Activated naive CD4-positive, alpha-beta T cell treated with anti-CD3 and anti-CD28 coated beads, Interleukin-2, amount 50 U/mL, for 24 hours (primary cell): ENCODE data around the gene CFL1.
"Not testable (repeated sequence)": the region's sequence is repeated elsewhere in the genome, so short reads cannot be mapped to it uniquely, and the experiment has no call there.

Experiments used
- H3K27ac Mint-ChIP-seq: one replicate; pipeline ENCODE4 v1.8.0; 2021; ENCODE audit warnings: mild to moderate bottlenecking, mixed read lengths
- H3K27me3 Mint-ChIP-seq: one replicate; pipeline ENCODE4 v1.8.0; 2021; ENCODE audit warnings: mixed read lengths
- H3K36me3 Mint-ChIP-seq: one replicate; pipeline ENCODE4 v1.8.0; 2021; ENCODE audit warnings: mixed read lengths
- H3K4me1 Mint-ChIP-seq: one replicate; pipeline ENCODE4 v1.8.0; 2021; ENCODE audit warnings: mixed read lengths
- H3K4me3 Mint-ChIP-seq: one replicate; pipeline ENCODE4 v1.8.0; 2021; ENCODE audit warnings: mild to moderate bottlenecking, mixed read lengths
- H3K9me3 Mint-ChIP-seq: one replicate; pipeline ENCODE4 v1.8.0; 2021; ENCODE audit warnings: mixed read lengths

CFL1 gene

DNA sequence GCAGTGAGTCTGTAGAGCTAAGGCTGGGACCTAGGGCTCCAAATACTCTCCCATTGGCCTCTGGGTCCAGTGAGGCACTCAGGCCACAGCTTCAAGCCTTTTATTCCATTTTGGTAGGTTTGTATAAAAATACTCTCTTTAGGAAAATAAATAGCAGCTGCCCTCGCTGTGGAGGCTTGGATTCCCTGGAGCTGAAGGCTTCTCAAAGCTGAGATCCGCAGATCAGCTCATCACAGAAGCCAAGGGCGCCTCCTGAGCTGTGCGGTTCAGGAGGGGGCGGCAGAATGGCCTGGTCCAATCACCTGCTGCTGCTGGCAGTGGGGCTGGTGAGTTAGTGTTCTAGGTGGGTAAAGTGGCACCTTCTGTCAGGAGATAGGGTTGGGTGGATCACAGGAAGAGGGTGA lies 34.2 kb upstream of the CFL1 start:
- peaks cover 18% of the 10 kb centered on the region for H3K36me3 Mint-ChIP-seq
- H3K4me3 Mint-ChIP-seq: peak overlapping the region; percentile 81
- not testable (repeated sequence) for H3K27me3 Mint-ChIP-seq, H3K9me3 Mint-ChIP-seq
- peaks cover 64% of the 10 kb centered on the region for H3K4me1 Mint-ChIP-seq
- H3K27ac Mint-ChIP-seq: peak overlapping the region; percentile 97

DNA sequence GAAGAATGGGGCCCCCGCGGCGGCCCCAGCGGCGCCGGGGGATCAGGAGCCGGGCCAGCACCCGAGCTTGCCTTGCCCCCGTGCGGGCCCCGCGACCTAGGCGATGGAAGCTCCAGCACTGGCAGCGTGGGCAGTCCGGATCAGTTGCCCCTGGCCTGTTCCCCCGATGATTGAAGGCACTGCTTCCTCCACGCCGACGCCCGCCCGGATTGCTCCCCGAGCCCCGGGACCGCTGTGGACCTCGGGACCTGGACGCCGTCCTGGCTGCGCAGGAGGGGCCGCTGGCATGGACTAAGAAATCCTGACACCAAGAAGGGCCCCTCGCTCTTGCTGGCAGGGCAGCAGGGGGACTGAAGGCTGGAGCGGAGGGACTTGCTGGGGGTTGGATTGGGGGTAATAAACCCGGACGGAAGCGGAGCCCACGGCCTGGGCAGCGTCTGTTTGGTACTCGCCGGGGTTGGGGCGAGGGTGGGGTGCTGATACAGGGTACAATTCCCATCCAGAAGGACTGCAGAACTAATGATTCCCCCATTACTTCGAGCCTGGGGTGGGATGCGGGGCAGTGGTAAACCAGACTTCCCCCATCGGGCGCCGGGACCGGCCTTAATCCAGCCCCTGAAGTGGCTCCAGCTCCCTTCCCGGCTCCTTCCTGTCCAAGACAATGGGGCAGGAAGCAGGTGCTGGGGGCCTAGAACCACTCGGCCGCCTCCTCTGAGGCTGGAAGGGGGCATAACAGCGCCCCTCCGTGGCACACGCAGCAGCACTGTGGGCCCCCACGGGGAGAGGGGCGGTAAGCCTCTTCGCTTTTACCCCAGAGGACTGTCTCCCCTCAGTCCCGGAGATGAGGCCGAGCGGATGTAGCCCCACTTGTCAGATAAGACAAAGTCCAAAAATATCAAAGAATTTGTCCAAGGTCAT lies 33.5 kb upstream of the CFL1 start:
- H3K36me3 Mint-ChIP-seq: peaks cover 14% of the 10 kb centered on the region
- peaks cover 64% of the 10 kb centered on the region for H3K4me1 Mint-ChIP-seq
- no peaks in the 10 kb centered on the region for H3K9me3 Mint-ChIP-seq
- H3K27ac Mint-ChIP-seq: peak overlapping the region; percentile 42
- H3K27me3 Mint-ChIP-seq: no peaks in the 10 kb centered on the region
- peak overlapping the region; percentile 81 for H3K4me3 Mint-ChIP-seq

DNA sequence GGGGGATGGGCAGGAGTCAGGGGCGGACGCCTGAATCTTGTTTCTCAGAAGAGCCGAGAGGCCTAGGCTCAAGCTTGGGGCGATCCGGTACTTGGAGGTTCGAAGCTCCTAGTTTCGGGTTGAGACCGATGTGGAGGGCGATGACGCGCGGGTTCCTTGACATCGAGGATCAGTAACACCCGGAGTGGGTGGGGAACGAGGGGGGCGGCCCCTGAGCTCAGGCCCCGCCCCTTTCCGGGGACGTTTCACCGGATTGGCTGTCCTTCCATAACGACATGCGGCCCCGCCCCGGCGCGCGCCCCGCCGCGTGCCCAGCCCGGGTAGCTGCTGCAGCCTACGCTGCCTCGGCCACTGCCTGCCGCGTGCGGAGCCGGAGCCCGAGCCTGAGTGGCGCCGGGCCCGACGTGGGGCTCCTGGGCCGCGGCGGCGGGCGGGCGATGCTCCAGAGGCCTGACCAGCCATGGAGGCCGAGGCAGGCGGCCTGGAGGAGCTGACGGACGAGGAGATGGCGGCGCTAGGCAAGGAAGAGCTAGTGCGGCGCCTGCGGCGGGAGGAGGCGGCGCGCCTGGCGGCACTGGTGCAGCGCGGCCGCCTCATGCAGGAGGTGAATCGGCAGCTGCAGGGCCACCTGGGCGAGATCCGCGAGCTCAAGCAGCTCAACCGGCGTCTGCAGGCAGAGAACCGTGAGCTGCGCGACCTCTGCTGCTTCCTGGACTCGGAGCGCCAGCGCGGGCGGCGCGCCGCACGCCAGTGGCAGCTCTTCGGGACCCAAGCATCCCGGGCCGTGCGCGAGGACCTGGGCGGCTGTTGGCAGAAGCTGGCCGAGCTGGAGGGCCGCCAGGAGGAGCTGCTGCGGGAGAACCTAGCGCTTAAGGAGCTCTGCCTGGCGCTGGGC lies 32.6 kb upstream of the CFL1 start, which contains the start of gene CCDC85B:
TSS of gene CCDC85B (plus strand) at position 350 of the 895 bp plus-strand sequence. CDS start at position 461, 111 bp downstream.
- Mint-ChIP-seq H3K4me1 (peaks cover 57% of the 10 kb centered on the region), H3K9me3 (no peaks in the 10 kb centered on the region), H3K4me3 (peak within 1 kb of the TSS; percentile 98), H3K36me3 (peaks cover 10% of the 10 kb centered on the region), H3K27me3 (no peaks in the 10 kb centered on the region), H3K27ac (peak within 1 kb of the TSS; percentile 98)

DNA sequence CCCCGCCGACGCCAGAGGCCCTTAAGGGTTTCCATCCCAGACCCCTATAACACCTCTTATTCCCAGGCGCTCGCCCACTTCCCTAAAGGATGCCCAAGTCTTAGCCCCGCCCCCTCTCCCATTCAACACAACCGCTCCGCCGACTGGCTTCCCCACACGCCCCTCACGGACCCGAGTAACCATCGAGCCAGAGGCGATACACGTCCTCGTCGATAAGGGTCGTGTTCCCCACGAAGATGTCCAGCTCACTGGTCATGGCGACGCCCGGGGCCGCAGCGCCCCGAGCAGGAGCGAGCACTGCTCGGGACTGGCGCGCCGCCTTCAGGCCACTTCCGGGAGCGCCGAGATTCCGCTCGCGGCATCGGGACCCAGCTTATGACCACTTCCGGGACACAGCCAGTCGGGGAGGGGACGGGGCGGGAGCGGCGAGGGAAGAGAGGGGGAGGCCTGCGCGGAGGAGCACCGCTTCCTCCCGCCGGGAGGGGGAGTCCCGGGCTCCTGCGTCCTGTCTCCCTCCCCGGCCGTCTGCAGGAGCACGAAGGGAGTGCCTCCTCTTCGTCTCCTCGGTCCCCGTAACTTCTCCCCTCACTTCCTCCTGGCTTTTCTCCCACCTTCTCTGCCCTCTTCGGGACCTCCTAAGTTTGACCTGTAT lies 30.3 kb upstream of the CFL1 start, which contains the start of gene FIBP:
TSS of gene FIBP (minus strand) at position 309 of the 652 bp plus-strand sequence. CDS start at position 256, 53 bp downstream.
- H3K4me3 Mint-ChIP-seq: peak within 1 kb of the TSS; percentile 98
- H3K4me1 Mint-ChIP-seq: peaks cover 45% of the 10 kb centered on the region
- H3K27me3 Mint-ChIP-seq: no peaks in the 10 kb centered on the region
- H3K36me3 Mint-ChIP-seq: peaks cover 11% of the 10 kb centered on the region
- peak within 1 kb of the TSS; percentile 83 for H3K27ac Mint-ChIP-seq
- H3K9me3 Mint-ChIP-seq: no peaks in the 10 kb centered on the region

DNA sequence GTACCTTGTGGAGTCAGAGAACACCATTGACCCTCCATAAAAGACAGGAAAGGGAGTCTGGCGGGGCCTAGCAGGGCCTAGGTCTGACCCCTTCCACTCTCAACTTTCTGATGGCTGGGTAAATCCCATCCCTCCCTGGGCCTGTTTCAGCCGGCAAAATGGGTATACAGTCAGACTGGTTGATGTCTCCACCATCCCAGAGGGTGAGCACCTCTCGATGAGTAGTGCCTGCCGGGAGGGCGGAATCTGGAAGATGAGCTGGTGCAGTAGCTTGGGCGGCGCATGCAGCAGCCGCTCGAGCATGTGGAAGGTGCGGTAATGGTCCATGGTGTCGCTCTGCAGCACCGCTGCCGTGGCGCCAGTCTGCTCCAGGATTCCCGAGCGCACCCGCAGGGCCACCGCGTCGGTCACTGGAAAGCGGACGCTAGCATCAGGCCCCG lies 29.8 kb upstream of the CFL1 start:
- no peaks in the 10 kb centered on the region for H3K27me3 Mint-ChIP-seq
- no peaks in the 10 kb centered on the region for H3K9me3 Mint-ChIP-seq
- H3K4me1 Mint-ChIP-seq: peaks cover 40% of the 10 kb centered on the region
- peaks cover 10% of the 10 kb centered on the region for H3K36me3 Mint-ChIP-seq
- peak overlapping the region; percentile 98 for H3K4me3 Mint-ChIP-seq
- no peak overlapping the region for H3K27ac Mint-ChIP-seq

DNA sequence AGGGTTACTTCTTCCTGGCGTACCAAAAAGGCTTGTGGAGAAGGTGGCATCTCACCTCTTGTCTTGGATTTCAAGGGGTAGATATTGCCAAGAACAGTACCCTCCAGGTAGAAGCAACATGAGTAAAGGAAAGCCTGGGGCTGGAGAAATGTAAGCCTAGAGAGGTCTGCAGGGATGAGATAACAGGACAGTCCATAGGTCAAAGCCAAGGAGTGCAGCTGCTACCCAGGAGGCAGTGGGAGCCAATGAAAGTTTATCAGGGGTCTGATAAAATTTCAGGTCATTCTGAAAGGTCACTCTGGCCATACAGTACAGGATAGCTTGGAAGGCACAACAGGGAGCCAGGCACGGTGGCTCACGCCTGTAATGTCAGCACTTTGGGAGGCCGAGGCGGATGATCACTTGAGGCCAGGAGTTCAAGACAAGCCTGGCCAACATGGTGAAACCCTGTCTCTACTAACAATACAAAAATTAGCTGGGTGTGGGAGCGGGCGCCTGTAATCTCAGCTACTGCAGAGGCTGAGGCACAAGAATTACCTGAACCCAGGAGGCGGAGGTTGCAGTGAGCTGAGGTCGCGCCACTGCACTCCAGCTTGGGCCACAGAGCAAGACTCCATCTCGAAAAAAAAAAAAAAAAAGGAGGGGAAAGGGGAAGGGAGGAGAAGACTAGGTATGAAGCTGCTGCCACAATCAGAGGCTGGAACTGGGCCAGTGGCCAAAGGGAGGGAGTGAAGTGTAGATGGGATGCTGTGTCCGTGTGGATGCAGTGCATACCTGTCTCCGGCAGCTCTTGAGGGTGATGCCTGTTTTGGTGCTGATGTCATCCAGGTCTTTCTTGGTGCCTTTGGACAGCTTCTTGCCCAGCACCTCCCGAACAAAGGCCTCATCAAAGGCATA lies 29.1 kb upstream of the CFL1 start:
- no peaks in the 10 kb centered on the region for H3K9me3 Mint-ChIP-seq
- H3K36me3 Mint-ChIP-seq: peaks cover 4% of the 10 kb centered on the region
- peak overlapping the region; percentile 98 for H3K4me3 Mint-ChIP-seq
- H3K27me3 Mint-ChIP-seq: no peaks in the 10 kb centered on the region
- H3K27ac Mint-ChIP-seq: peak overlapping the region; percentile 20
- peaks cover 37% of the 10 kb centered on the region for H3K4me1 Mint-ChIP-seq

DNA sequence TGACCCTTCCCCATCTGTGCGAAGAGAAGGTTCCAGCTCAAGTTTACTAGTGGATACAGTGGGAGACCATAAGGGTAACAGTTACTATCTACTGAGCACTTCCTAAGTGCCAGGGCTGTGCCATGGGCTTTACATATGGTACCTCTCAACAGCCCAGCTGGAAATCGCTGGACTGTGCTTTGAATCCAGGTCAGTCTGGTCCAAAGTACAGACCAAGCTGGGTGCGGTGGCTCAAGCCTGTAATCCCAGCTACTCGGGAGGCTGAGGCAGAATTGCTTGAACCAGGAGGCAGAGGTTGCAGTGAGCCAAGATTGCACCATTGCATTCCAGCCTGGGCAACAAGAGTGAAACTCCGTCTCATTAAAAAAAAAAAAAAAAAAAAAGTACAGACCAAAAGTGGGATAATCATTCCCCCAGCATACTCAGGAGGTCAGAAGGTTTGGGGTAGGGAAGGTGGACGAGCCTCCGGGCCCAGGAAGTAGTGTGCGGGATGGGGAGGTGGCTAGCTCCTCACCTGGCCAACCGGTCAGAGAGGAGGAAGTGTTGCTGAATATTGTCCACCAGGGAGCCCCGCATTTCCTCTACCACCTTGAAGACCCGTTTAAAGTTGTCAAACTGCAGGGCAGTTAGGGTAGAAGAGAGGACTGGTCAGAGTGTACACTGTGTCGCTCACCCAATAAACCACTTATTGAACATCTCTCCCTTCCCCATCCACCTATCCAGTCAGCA lies 28.0 kb upstream of the CFL1 start:
- Mint-ChIP-seq H3K9me3 (no peaks in the 10 kb centered on the region), H3K27me3 (no peaks in the 10 kb centered on the region), H3K27ac (no peak overlapping the region), H3K4me1 (peaks cover 42% of the 10 kb centered on the region), H3K4me3 (no peak overlapping the region), H3K36me3 (peaks cover 4% of the 10 kb centered on the region)

DNA sequence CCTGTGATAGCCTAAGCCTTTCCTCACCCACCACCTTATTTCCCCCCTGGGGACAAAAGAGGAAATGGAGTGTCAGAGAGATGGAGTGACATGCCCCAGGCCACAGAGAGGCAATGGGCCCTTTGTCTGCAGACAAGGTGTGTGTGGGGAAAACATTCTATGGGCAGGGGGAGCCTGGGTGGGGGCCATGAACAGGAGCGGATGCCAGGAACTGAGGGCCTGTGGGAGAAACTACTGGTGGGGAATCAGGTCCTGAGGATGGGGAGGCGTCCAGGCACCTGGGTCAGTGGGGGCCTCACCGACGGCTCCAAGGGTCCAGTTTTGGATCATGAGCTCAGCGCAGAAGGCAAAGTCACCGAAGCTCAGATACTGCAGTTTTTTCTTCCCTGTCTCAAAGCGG lies 27.3 kb upstream of the CFL1 start:
- H3K9me3 Mint-ChIP-seq: no peaks in the 10 kb centered on the region
- peaks cover 4% of the 10 kb centered on the region for H3K36me3 Mint-ChIP-seq
- H3K27ac Mint-ChIP-seq: no peak overlapping the region
- H3K4me1 Mint-ChIP-seq: peaks cover 48% of the 10 kb centered on the region
- no peak overlapping the region for H3K4me3 Mint-ChIP-seq
- no peaks in the 10 kb centered on the region for H3K27me3 Mint-ChIP-seq

DNA sequence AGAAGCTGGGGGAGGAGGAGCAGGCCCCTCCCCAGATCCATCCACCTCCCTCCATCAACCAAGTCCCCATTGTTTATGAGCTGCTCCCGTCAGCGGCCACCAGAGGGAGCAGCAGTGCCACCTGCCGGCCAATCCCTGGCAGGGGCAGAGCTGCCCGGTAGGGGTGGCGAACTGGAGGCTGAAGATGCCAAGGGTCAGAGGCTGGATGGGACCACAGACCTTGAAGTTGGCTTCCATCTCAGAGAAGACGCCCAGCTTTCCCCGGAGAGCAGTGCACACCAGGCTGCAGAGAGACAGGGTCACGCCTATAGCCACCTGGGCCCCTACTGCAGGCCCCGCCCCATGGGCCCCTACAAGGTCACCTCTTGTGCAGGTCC lies 26.7 kb upstream of the CFL1 start:
- peaks cover 46% of the 10 kb centered on the region for H3K4me1 Mint-ChIP-seq
- H3K9me3 Mint-ChIP-seq: no peaks in the 10 kb centered on the region
- peaks cover 4% of the 10 kb centered on the region for H3K36me3 Mint-ChIP-seq
- no peaks in the 10 kb centered on the region for H3K27me3 Mint-ChIP-seq
- no peak overlapping the region for H3K27ac Mint-ChIP-seq
- H3K4me3 Mint-ChIP-seq: no peak overlapping the region

DNA sequence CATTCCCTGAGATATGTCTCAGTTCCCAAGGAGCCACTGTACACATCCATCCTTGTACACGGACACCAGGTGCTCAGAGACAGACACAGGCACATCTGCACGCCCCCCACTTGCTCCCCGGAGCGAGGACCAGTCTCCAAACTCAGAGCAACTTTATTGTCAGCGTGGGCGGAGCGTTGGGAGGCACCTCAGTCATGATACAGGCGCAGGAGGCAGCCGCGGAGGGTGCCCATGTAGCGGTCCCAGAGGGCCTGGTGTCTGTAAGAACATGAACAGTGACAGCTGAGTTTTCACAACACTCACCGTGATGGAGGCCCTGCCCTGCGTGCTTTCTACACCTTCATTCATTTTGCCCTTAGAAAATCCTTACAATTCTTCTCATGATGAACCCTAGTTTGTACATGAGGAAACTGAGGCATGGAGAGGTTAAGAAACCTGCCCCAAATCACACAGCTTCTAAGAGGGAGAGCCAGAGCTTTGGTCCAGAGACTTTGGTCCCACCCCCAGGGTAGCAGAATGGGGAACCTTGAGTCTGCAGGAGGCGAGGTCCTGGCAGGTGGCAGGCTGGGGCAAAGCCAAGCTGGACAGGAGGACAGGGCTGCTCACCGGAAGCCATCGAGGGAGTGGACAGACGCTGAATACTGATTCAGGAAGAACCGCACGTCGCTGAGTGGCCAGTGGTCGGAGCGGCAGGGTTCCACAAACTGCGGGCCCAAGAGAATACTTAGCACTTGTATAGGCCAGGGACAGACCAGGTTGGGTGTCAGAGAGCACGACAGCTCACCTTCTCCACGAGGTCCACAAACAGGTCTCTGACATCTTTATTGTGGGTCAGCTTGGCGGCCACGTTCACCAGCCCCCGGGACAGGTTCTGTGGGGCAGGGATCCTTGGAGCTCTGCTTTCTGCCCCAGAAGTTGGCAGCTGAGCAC lies 26.1 kb upstream of the CFL1 start:
- Mint-ChIP-seq H3K4me3 (no peak overlapping the region), H3K27ac (peak overlapping the region; percentile 8), H3K9me3 (no peaks in the 10 kb centered on the region), H3K27me3 (no peaks in the 10 kb centered on the region), H3K36me3 (peaks cover 4% of the 10 kb centered on the region), H3K4me1 (peaks cover 46% of the 10 kb centered on the region)

DNA sequence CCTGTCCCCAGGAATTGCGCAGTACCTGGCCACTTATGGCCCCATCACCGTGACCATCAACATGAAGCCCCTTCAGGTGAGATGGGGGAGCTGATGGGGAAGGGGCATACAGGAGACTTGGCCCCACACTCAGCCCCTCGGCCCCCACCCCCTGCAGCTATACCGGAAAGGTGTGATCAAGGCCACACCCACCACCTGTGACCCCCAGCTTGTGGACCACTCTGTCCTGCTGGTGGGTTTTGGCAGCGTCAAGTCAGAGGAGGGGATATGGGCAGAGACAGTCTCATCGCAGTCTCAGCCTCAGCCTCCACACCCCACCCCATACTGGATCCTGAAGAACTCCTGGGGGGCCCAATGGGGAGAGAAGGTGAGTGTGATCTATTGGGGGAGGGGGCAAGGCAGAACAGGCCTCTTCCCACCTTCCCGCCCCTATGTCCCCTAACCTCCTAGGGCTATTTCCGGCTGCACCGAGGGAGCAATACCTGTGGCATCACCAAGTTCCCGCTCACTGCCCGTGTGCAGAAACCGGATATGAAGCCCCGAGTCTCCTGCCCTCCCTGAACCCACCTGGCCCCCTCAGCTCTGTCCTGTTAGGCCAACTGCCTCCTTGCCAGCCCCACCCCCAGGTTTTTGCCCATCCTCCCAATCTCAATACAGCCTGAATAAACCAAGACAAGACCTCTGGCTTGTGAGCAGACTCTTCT lies 25.2 kb upstream of the CFL1 start:
- H3K4me1 Mint-ChIP-seq: peaks cover 50% of the 10 kb centered on the region
- H3K36me3 Mint-ChIP-seq: peaks cover 4% of the 10 kb centered on the region
- H3K27me3 Mint-ChIP-seq: no peaks in the 10 kb centered on the region
- H3K27ac Mint-ChIP-seq: no peak overlapping the region
- H3K9me3 Mint-ChIP-seq: no peaks in the 10 kb centered on the region
- no peak overlapping the region for H3K4me3 Mint-ChIP-seq

DNA sequence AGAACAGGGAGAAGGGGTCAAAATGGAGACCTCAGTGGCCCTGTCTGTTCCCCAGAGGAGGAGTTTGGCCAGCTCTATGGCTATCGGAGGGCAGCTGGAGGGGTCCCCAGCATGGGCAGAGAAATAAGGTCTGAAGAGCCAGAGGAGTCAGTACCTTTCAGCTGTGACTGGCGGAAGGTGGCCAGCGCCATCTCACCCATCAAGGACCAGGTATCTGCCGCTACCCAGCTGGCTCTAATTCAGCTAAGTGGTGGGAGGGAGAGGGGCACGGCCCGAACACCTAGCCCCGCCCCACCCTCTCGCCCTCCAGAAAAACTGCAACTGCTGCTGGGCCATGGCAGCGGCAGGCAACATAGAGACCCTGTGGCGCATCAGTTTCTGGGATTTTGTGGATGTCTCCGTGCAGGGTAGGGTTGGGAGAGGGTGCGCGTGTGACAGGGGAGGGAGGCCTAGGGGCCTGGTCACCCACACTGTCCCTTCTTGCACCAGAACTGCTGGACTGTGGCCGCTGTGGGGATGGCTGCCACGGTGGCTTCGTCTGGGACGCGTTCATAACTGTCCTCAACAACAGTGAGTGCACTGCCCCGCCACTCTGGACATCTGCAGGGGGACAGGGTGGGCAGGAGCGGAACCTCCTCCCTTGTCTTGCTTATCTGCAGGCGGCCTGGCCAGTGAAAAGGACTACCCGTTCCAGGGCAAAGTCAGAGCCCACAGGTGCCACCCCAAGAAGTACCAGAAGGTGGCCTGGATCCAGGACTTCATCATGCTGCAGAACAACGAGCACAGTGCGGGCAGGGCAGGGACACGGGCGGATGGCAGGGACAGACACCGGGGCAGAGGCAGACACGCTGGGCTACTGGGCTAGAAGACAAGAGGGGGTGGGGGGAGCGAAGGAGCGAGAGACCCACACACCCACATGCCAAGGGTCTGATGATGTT lies 24.4 kb upstream of the CFL1 start:
- Mint-ChIP-seq H3K27me3 (no peaks in the 10 kb centered on the region), H3K4me3 (no peak overlapping the region), H3K4me1 (peaks cover 53% of the 10 kb centered on the region), H3K27ac (no peak overlapping the region), H3K9me3 (no peaks in the 10 kb centered on the region), H3K36me3 (peaks cover 4% of the 10 kb centered on the region)
